Measurements from ENCODE around the gene VAV1. TPM values are rescaled to one million over a fixed set of nuclear protein-coding genes. Genes with fewer than 3 reads are reported as not detected.
A peak's percentile ranks its signal among the peaks of the same experiment; 100 is the strongest.
"Not testable (repeated sequence)": the region's sequence is repeated elsewhere in the genome, so short reads cannot be mapped to it uniquely, and the experiment has no call there.

Gene VAV1
- total RNA-seq, 4 donors from 2014 or later: 1.0 to 2.0 (median 1.4) TPM

- intact Hi-C loops (cut with DNase I; ENCODE audit: low total_unique reads): no loop called here
- WGBS, 2 donors: 61 to 63% methylated on average over 6 of the region's 6 CpGs
- no peak for DNase-seq (ENCODE audit: low spot score in 2 of 2)
- no peak for TF ChIP-seq POLR2A (IDR thresholded peaks at IDR 0.05)
- TF ChIP-seq CTCF (IDR thresholded peaks at IDR 0.05): no peak
- H3K4me3 ChIP-seq (ENCODE audit: low read depth, poor library complexity, severe bottlenecking): no peak overlapping the region
Measured at GRCh38 chr19:6866741-6867151, 94.2 kb downstream of the VAV1 start.

GRCh38 chr19:6868351-6868750 lies 95.8 kb downstream of the VAV1 start:
- no peak for TF ChIP-seq CTCF (IDR thresholded peaks at IDR 0.05)
- TF ChIP-seq POLR2A (IDR thresholded peaks at IDR 0.05): no peak
- no peak overlapping the region for H3K4me3 ChIP-seq (ENCODE audit: low read depth, poor library complexity, severe bottlenecking)
- 8 to 13% methylated on average over 4 of the region's 4 CpGs for WGBS, 2 donors
- intact Hi-C loops (cut with DNase I; ENCODE audit: low total_unique reads): no loop called here
- peak; percentile 27 to 75 for DNase-seq (ENCODE audit: low spot score in 2 of 2)

GRCh38 chr19:6869151-6869882 lies 96.8 kb downstream of the VAV1 start:
- intact Hi-C loops (cut with DNase I; ENCODE audit: low total_unique reads): not testable (repeated sequence)

GRCh38 chr19:6873708-6874431 lies 101.4 kb downstream of the VAV1 start:
- intact Hi-C loops (cut with DNase I; ENCODE audit: low total_unique reads): no loop called here
- no peak for DNase-seq (ENCODE audit: low spot score in 2 of 2)
- TF ChIP-seq CTCF (IDR thresholded peaks at IDR 0.05) (no peak), POLR2A (IDR thresholded peaks at IDR 0.05) (no peak)
- WGBS, 2 donors: 75 to 85% methylated on average over 10 of the region's 10 CpGs
- H3K4me3 ChIP-seq (ENCODE audit: low read depth, poor library complexity, severe bottlenecking): no peak overlapping the region

More at GRCh38 chr19:6869151-6869882, 96.8 kb downstream of the VAV1 start:
- WGBS, 2 donors: 85 to 87% methylated on average over 22 of the region's 22 CpGs
- not testable (repeated sequence) for H3K4me3 ChIP-seq (ENCODE audit: low read depth, poor library complexity, severe bottlenecking); DNase-seq (ENCODE audit: low spot score in 2 of 2)

- DNase-seq (ENCODE audit: low spot score in 2 of 2): no peak
- 73 to 94% methylated on average over 2 of the region's 2 CpGs for WGBS, 2 donors
- TF ChIP-seq CTCF (IDR thresholded peaks at IDR 0.05) (no peak), POLR2A (IDR thresholded peaks at IDR 0.05) (no peak)
- intact Hi-C loops (cut with DNase I; ENCODE audit: low total_unique reads): no loop called here
- H3K4me3 ChIP-seq (ENCODE audit: low read depth, poor library complexity, severe bottlenecking): no peak overlapping the region
Measured at GRCh38 chr19:6875218-6875617, 102.7 kb downstream of the VAV1 start.

- intact Hi-C loops (cut with DNase I; ENCODE audit: low total_unique reads): no loop called here
- H3K4me3 ChIP-seq (ENCODE audit: low read depth, poor library complexity, severe bottlenecking): no peak overlapping the region
- DNase-seq (ENCODE audit: low spot score in 2 of 2): no peak
Measured at GRCh38 chr19:6876748-6877147, 104.2 kb downstream of the VAV1 start.

More at GRCh38 chr19:6876748-6877147, 104.2 kb downstream of the VAV1 start:
- 67 to 68% methylated on average over 7 of the region's 7 CpGs for WGBS, 2 donors
- no peak for TF ChIP-seq CTCF (IDR thresholded peaks at IDR 0.05)
- no peak for TF ChIP-seq POLR2A (IDR thresholded peaks at IDR 0.05)
